DND-41 (cell line): ENCODE measurements around the gene MAPRE2.

ENCODE experiments used
- ATAC-seq: fragments of 200-7000 bp; cut with Tn5 transposase; 3 replicates; pipeline ENCODE4 v1.9.1; 2021; ENCODE audit warnings: low read depth; ENCODE audit not compliant: insufficient read depth
- DNase-seq: peaks from one replicate; pipeline ENCODE4 v3.0.0-alpha.2; 2020
- H2AFZ ChIP-seq: 2 replicates; pipeline ENCODE4 v1.6.0; 2012; ENCODE audit warnings: low read depth, low read length
- H3K27ac ChIP-seq: 2 replicates; pipeline ENCODE4 v1.5.1; 2012; ENCODE audit warnings: low read length, inconsistent platforms
- H3K27me3 ChIP-seq: fragments of 200-600 bp; sonication (generic); 2 replicates; pipeline ENCODE4 v1.6.0; 2012; ENCODE audit warnings: low read length, mild to moderate bottlenecking, inconsistent platforms; ENCODE audit not compliant: insufficient read depth, poor library complexity
- H3K36me3 ChIP-seq: 2 replicates; pipeline ENCODE4 v1.5.1; 2012; ENCODE audit warnings: low read length, inconsistent platforms; ENCODE audit not compliant: insufficient read depth
- H3K4me1 ChIP-seq: 2 replicates; pipeline ENCODE4 v1.5.1; 2012; ENCODE audit warnings: mild to moderate bottlenecking, low read length; ENCODE audit not compliant: insufficient read depth
- H3K4me2 ChIP-seq: 2 replicates; pipeline ENCODE4 v1.6.0; 2012; ENCODE audit warnings: mild to moderate bottlenecking, moderate library complexity, low read length, inconsistent platforms; ENCODE audit not compliant: insufficient read depth
- H3K4me3 ChIP-seq, 2 experiments: fragments of 200-600 bp in 1 of 2; shearing (Covaris generic) in 1 of 2; 2 replicates each; pipeline ENCODE4 v1.5.1; 2012 to 2016; ENCODE audit warnings: inconsistent platforms in 2 of 2, low read length in 2 of 2, mild to moderate bottlenecking in 2 of 2, low read depth in 1 of 2, moderate library complexity in 1 of 2
- H3K79me2 ChIP-seq: 2 replicates; pipeline ENCODE4 v1.6.0; 2012; ENCODE audit warnings: low read length, inconsistent platforms; ENCODE audit not compliant: insufficient read depth
- H3K9ac ChIP-seq: 2 replicates; pipeline ENCODE4 v1.6.0; 2012; ENCODE audit warnings: low read depth, mild to moderate bottlenecking, inconsistent platforms, low read length, moderate library complexity
- H3K9me3 ChIP-seq: 2 replicates; pipeline ENCODE4 v1.5.1; 2012; ENCODE audit warnings: low read length, moderate library complexity, mild to moderate bottlenecking, inconsistent platforms; ENCODE audit not compliant: insufficient read depth, severe bottlenecking
- H4K20me1 ChIP-seq: 2 replicates; pipeline ENCODE4 v1.6.0; 2012; ENCODE audit warnings: low read length; ENCODE audit not compliant: insufficient read depth
- EZH2 ChIP-seq: IDR thresholded peaks from 3 replicates; pipeline ENCODE4 v1.6.1; 2012; ENCODE audit warnings: borderline replicate concordance, low read depth, mild to moderate bottlenecking, moderate library complexity, low read length, inconsistent platforms; ENCODE audit not compliant: severe bottlenecking
- TF ChIP-seq, protein P1 (sequence below): IDR thresholded peaks from 2 replicates; pipeline ENCODE4 v1.5.1; 2012; ENCODE audit warnings: borderline replicate concordance, low read length, moderate library complexity, mild to moderate bottlenecking; ENCODE audit not compliant: poor library complexity, severe bottlenecking; ENCODE audit errors: extremely low read depth

Gene MAPRE2

DNA sequence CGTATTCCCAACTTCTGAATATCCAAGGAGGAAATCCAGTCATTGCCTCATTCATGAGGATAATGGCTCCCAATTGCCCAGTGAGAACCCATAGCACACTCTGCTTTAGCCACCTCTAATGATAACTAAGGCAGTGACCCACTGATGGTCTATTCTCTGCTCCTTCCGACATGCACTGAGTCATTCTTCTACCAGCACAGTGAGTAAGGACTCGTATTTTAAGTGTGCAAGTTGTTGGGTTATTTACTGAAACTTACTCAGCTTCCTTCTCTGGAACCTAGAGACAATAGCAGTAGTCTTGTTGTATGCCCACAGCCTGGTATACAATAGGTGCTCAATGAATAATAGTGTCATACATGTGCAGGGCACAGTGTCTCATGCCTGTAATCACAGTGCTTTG lies 118.6 kb downstream of the MAPRE2 start:
- H3K36me3 ChIP-seq = no peaks in the 10 kb centered on the region
- peaks cover 14% of the 10 kb centered on the region for H3K4me1 ChIP-seq
- DNase-seq (no peak), ATAC-seq (no peak)
- H3K4me3 ChIP-seq = no peak overlapping the region
- no peaks in the 10 kb centered on the region for H3K27me3 ChIP-seq
- no peaks in the 10 kb centered on the region for H3K79me2 ChIP-seq
- TF ChIP-seq, protein P1, sequence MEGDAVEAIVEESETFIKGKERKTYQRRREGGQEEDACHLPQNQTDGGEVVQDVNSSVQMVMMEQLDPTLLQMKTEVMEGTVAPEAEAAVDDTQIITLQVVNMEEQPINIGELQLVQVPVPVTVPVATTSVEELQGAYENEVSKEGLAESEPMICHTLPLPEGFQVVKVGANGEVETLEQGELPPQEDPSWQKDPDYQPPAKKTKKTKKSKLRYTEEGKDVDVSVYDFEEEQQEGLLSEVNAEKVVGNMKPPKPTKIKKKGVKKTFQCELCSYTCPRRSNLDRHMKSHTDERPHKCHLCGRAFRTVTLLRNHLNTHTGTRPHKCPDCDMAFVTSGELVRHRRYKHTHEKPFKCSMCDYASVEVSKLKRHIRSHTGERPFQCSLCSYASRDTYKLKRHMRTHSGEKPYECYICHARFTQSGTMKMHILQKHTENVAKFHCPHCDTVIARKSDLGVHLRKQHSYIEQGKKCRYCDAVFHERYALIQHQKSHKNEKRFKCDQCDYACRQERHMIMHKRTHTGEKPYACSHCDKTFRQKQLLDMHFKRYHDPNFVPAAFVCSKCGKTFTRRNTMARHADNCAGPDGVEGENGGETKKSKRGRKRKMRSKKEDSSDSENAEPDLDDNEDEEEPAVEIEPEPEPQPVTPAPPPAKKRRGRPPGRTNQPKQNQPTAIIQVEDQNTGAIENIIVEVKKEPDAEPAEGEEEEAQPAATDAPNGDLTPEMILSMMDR = no peak
- no peak for TF ChIP-seq EZH2
- H3K9ac ChIP-seq = no peak overlapping the region
- H4K20me1 ChIP-seq = no peaks in the 10 kb centered on the region
- H3K27ac ChIP-seq = no peak overlapping the region
- no peak overlapping the region for H2AFZ ChIP-seq
- H3K9me3 ChIP-seq = no peaks in the 10 kb centered on the region
- no peak overlapping the region for H3K4me2 ChIP-seq

DNA sequence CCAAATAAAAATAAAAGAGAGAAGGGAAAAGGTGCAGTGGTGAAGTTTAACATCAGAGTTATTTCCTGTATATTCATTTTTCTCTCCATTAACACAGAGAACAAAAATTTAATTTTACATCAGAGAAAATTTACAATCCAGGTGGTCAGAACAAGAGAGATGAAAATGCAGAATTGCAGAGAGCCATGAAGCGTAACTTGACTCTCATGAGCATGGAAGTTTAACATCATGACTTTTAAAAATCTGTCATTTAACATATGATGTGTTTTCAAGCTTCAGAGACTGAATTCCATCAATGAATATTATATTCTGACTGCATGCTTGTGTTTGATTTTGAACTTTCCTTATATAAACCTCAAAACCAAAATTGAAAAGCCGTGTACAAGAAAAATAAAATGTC lies 120.3 kb downstream of the MAPRE2 start:
- H3K27ac ChIP-seq = no peak overlapping the region
- no peak for ATAC-seq
- H3K4me2 ChIP-seq = no peak overlapping the region
- no peak overlapping the region for H3K9ac ChIP-seq
- no peak overlapping the region for H3K4me3 ChIP-seq
- H3K9me3 ChIP-seq = no peaks in the 10 kb centered on the region
- H2AFZ ChIP-seq = no peak overlapping the region
- DNase-seq = no peak
- no peaks in the 10 kb centered on the region for H3K79me2 ChIP-seq
- H3K27me3 ChIP-seq = no peaks in the 10 kb centered on the region
- no peaks in the 10 kb centered on the region for H4K20me1 ChIP-seq
- TF ChIP-seq, protein P1 = no peak
- TF ChIP-seq EZH2 = no peak
- no peaks in the 10 kb centered on the region for H3K36me3 ChIP-seq
- H3K4me1 ChIP-seq = peaks cover 11% of the 10 kb centered on the region

DNA sequence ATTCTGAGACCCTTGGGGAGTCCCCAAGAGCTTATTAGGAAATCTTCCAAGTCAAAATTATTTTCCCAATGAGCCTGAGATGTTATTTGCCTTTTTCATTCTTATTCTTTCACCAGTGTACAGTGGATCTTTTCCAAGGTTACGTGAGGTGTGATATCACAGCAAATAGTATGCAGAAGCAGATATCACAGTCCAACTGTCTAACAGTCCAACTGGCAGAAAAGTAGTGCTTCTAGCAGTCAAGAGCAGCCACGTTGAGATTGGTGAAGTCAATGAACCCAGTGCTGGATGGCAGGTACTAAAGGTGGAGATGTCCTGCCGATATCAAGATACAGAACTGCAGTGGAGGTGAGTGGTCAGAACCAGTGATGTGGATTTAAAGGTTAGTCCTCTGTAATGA lies 120.7 kb downstream of the MAPRE2 start:
- Histone ChIP-seq H2AFZ (no peak overlapping the region), H3K27ac (no peak overlapping the region), H3K36me3 (no peaks in the 10 kb centered on the region), H4K20me1 (no peaks in the 10 kb centered on the region), H3K4me3 (no peak overlapping the region), H3K27me3 (no peaks in the 10 kb centered on the region), H3K79me2 (no peaks in the 10 kb centered on the region), H3K4me1 (peaks cover 11% of the 10 kb centered on the region), H3K9me3 (no peaks in the 10 kb centered on the region), H3K4me2 (no peak overlapping the region), H3K9ac (no peak overlapping the region)
- no peak for DNase-seq
- no peak for TF ChIP-seq EZH2
- TF ChIP-seq, protein P1 = no peak
- no peak for ATAC-seq

DNA sequence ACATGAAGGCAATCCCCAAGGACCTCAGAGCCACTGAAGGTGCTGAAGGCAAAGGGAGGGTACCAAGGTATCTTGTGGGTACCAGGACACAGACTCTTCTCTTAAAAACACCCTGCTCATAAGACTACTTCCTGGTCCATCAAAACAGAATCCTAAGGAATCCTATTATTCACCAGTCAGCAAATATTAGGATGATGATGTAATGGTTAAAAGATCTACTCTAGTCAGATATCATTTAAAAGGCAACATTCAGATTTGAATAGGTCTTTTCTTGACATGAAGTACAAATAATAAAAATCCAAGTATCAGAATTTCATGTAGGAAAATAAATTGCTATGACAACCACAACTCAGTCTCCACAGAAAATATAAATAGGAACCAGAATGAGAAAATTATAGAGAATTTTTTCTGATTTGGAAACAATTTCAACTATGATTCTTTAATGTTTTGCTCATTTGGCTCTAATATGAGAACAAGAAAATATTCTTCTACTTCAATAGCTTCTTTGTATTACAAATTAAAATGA lies 121.9 kb downstream of the MAPRE2 start:
- H3K4me1 ChIP-seq = peaks cover 11% of the 10 kb centered on the region
- H3K36me3 ChIP-seq = no peaks in the 10 kb centered on the region
- H3K4me3 ChIP-seq = no peak overlapping the region
- no peak overlapping the region for H2AFZ ChIP-seq
- no peak overlapping the region for H3K9ac ChIP-seq
- no peaks in the 10 kb centered on the region for H3K9me3 ChIP-seq
- H3K27ac ChIP-seq = no peak overlapping the region
- no peak for ATAC-seq
- H3K79me2 ChIP-seq = no peaks in the 10 kb centered on the region
- no peak overlapping the region for H3K4me2 ChIP-seq
- no peaks in the 10 kb centered on the region for H4K20me1 ChIP-seq
- TF ChIP-seq EZH2 = no peak
- TF ChIP-seq, protein P1 = no peak
- DNase-seq = no peak
- no peaks in the 10 kb centered on the region for H3K27me3 ChIP-seq
